HEK293 (cell line): ENCODE measurements around the gene SNAP91.

Experiments used
- GFI1B ChIP-seq: fragments of 450-650 bp; formaldehyde crosslinking; IDR thresholded peaks from 2 replicates; pipeline ENCODE4 v1.5.1; 2016; ENCODE audit warnings: missing biosample characterization, missing genetic modification characterization
- HOXA7 ChIP-seq: sonication (generic); formaldehyde crosslinking; IDR thresholded peaks from 2 replicates; pipeline ENCODE4 v1.8.1; 2022; ENCODE audit warnings: missing genetic modification reagents, borderline replicate concordance
- ZBTB1 ChIP-seq: fragments of 450-650 bp; formaldehyde crosslinking; IDR thresholded peaks from 2 replicates; pipeline ENCODE4 v1.5.1; 2016; ENCODE audit warnings: missing biosample characterization, missing genetic modification characterization
- ZBTB11 ChIP-seq: fragments of 450-650 bp; formaldehyde crosslinking; conservative IDR thresholded peaks from 2 replicates; pipeline ENCODE4 v1.5.1; 2016; ENCODE audit warnings: low read depth, missing biosample characterization, missing genetic modification characterization
- ZBTB17 ChIP-seq: fragments of 450-650 bp; formaldehyde crosslinking; IDR thresholded peaks from 2 replicates; pipeline ENCODE4 v1.5.1; 2016; ENCODE audit warnings: missing biosample characterization, missing genetic modification characterization
- ZIC2 ChIP-seq: fragments of 450-650 bp; formaldehyde crosslinking; IDR thresholded peaks from 2 replicates; pipeline ENCODE4 v1.5.1; 2016; ENCODE audit warnings: missing biosample characterization, missing genetic modification characterization
- ZNF112 ChIP-seq: fragments of 450-650 bp; formaldehyde crosslinking; IDR thresholded peaks from 2 replicates; pipeline ENCODE4 v1.5.0; 2017; ENCODE audit warnings: missing biosample characterization, missing genetic modification characterization
- ZNF24 ChIP-seq: fragments of 450-650 bp; formaldehyde crosslinking; IDR thresholded peaks from 2 replicates; pipeline ENCODE4 v1.5.1; 2016; ENCODE audit warnings: missing biosample characterization, missing genetic modification characterization
- ZNF341 ChIP-seq: fragments of 450-650 bp; formaldehyde crosslinking; IDR thresholded peaks from 2 replicates; pipeline ENCODE4; 2016; ENCODE audit warnings: low read depth, missing biosample characterization, missing genetic modification characterization
- ZNF473 ChIP-seq: fragments of 450-650 bp; formaldehyde crosslinking; IDR thresholded peaks from 2 replicates; pipeline ENCODE4 v1.5.1; 2017; ENCODE audit warnings: missing biosample characterization, missing genetic modification characterization
- ZNF571 ChIP-seq: fragments of 450-650 bp; formaldehyde crosslinking; IDR thresholded peaks from 2 replicates; pipeline ENCODE4 v1.5.0; 2017; ENCODE audit warnings: missing biosample characterization, missing genetic modification characterization
- ZNF624 ChIP-seq: fragments of 450-650 bp; formaldehyde crosslinking; IDR thresholded peaks from 2 replicates; pipeline ENCODE4 v1.5.1; 2017; ENCODE audit warnings: missing biosample characterization, missing genetic modification characterization
- ZNF660 ChIP-seq: fragments of 450-650 bp; IDR thresholded peaks from 2 replicates; pipeline ENCODE4 v1.5.1; 2018; ENCODE audit warnings: missing biosample characterization, mild to moderate bottlenecking, missing genetic modification characterization
- TF ChIP-seq, protein P1 (sequence below): fragments of 450-650 bp; formaldehyde crosslinking; IDR thresholded peaks from 2 replicates; pipeline ENCODE4 v1.5.1; 2016; ENCODE audit warnings: missing biosample characterization, missing genetic modification characterization
- TF ChIP-seq, protein P2 (sequence below): fragments of 450-650 bp; formaldehyde crosslinking; conservative IDR thresholded peaks from 2 replicates; pipeline ENCODE4 v1.5.1; 2016; ENCODE audit warnings: low read depth, missing biosample characterization, missing genetic modification characterization
- TF ChIP-seq, protein P3 (sequence below): fragments of 450-650 bp; formaldehyde crosslinking; IDR thresholded peaks from 2 replicates; pipeline ENCODE4 v1.5.1; 2017; ENCODE audit warnings: missing biosample characterization, missing genetic modification characterization

Gene SNAP91

DNA sequence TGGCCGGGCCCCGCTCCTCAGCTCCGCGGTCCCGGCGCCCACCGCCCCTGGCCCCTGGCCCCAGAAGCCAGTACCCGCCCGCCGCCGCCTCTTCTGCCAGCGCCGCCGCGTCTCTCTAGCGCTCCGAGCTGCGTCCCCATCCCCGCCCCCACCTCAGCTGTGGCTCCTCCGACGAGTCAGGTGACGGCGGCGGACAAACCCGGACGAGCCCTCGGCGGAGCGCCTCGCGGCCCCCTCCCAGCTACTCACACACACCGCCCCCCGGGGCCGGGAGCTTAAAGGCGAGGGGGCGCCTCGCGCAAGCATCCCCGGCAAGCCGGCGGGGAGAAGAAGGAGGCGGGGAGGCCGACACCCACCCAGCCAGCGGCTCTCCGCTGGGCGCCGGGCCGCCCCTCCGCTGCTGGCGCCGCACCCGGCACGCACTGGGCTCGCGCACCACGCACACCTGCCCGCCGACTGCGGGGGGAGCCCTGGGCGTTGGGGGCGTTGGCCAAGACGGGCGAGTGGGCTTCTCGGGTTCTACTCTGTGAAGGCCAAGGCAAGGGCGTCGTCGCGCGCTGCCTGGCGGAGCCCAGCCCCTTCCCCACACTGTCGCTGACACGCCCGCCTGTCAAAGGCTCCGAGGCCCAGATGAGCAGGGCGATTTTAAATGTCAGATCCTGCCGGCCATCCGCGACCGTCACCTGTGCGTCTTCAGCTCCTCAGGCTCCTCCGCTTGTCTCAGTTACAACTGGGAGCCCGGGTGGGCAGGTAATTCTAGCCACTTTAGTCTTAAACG is at the start of gene SNAP91 (continued):
- no peak for TF ChIP-seq GFI1B
- TF ChIP-seq, protein P1, sequence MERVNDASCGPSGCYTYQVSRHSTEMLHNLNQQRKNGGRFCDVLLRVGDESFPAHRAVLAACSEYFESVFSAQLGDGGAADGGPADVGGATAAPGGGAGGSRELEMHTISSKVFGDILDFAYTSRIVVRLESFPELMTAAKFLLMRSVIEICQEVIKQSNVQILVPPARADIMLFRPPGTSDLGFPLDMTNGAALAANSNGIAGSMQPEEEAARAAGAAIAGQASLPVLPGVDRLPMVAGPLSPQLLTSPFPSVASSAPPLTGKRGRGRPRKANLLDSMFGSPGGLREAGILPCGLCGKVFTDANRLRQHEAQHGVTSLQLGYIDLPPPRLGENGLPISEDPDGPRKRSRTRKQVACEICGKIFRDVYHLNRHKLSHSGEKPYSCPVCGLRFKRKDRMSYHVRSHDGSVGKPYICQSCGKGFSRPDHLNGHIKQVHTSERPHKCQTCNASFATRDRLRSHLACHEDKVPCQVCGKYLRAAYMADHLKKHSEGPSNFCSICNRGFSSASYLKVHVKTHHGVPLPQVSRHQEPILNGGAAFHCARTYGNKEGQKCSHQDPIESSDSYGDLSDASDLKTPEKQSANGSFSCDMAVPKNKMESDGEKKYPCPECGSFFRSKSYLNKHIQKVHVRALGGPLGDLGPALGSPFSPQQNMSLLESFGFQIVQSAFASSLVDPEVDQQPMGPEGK: peak; percentile 88
- 0 out of 2 replicates have a peak, but pooled peaks have one; percentile 11 for TF ChIP-seq ZNF660 (tag by site-specific recombination)
- 0 out of 2 replicates have a peak, but pooled peaks have one; percentile 14 for TF ChIP-seq ZBTB17 (tag by site-specific recombination)
- TF ChIP-seq ZBTB1 (tag by site-specific recombination): no peak
- TF ChIP-seq ZBTB11 (tag by site-specific recombination): no peak
- TF ChIP-seq ZNF24: no peak
- no peak for TF ChIP-seq ZNF112
- TF ChIP-seq ZIC2: peak; percentile 51
- no peak for TF ChIP-seq ZNF473 (tag by site-specific recombination)
- TF ChIP-seq, protein P2, sequence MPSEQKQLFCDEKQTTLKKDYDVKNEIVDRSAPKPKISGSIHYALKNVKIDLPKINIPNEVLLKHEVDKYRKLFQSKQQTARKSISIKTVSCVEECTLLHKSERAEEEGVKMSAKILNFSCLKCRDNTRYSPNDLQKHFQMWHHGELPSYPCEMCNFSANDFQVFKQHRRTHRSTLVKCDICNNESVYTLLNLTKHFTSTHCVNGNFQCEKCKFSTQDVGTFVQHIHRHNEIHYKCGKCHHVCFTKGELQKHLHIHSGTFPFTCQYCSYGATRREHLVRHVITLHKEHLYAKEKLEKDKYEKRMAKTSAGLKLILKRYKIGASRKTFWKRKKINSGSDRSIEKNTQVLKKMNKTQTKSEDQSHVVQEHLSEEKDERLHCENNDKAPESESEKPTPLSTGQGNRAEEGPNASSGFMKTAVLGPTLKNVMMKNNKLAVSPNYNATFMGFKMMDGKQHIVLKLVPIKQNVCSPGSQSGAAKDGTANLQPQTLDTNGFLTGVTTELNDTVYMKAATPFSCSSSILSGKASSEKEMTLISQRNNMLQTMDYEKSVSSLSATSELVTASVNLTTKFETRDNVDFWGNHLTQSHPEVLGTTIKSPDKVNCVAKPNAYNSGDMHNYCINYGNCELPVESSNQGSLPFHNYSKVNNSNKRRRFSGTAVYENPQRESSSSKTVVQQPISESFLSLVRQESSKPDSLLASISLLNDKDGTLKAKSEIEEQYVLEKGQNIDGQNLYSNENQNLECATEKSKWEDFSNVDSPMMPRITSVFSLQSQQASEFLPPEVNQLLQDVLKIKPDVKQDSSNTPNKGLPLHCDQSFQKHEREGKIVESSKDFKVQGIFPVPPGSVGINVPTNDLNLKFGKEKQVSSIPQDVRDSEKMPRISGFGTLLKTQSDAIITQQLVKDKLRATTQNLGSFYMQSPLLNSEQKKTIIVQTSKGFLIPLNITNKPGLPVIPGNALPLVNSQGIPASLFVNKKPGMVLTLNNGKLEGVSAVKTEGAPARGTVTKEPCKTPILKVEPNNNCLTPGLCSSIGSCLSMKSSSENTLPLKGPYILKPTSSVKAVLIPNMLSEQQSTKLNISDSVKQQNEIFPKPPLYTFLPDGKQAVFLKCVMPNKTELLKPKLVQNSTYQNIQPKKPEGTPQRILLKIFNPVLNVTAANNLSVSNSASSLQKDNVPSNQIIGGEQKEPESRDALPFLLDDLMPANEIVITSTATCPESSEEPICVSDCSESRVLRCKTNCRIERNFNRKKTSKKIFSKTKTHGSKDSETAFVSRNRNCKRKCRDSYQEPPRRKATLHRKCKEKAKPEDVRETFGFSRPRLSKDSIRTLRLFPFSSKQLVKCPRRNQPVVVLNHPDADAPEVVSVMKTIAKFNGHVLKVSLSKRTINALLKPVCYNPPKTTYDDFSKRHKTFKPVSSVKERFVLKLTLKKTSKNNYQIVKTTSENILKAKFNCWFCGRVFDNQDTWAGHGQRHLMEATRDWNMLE (tag by site-specific recombination): no peak
- no peak for TF ChIP-seq HOXA7 (CRISPR knock-in tag)
- TF ChIP-seq, protein P3, sequence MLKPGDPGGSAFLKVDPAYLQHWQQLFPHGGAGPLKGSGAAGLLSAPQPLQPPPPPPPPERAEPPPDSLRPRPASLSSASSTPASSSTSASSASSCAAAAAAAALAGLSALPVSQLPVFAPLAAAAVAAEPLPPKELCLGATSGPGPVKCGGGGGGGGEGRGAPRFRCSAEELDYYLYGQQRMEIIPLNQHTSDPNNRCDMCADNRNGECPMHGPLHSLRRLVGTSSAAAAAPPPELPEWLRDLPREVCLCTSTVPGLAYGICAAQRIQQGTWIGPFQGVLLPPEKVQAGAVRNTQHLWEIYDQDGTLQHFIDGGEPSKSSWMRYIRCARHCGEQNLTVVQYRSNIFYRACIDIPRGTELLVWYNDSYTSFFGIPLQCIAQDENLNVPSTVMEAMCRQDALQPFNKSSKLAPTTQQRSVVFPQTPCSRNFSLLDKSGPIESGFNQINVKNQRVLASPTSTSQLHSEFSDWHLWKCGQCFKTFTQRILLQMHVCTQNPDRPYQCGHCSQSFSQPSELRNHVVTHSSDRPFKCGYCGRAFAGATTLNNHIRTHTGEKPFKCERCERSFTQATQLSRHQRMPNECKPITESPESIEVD (tag by site-specific recombination): no peak
- no peak for TF ChIP-seq ZNF624 (tag by site-specific recombination)
- TF ChIP-seq ZNF571 (tag by site-specific recombination): no peak
- TF ChIP-seq ZNF341 (tag by site-specific recombination): peak; percentile 51
- TF ChIP-seq, all 188 proteins: peak for 41
